Measurements from ENCODE around the gene ST3GAL5.

DNA sequence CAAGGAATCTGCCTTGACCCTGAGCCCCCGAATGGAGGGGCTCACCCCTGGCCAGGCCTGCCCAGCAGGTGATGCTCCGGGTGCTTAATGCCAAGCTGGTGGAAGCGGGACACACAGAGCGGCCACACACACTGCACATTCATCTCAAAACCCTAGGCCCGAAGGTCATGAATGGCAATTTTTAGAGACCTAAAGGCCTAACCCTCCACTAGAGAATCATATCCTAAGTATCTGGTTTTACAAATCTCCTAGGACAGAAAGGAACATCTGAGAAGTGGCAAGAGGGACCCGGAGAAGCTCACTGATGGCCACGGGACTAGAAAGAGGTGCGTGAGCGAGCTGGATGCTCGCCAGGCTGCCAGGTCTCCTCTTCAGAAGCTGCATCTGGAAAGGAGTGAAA lies 38.3 kb downstream of the ST3GAL5 start:
- TF ChIP-seq, protein P1, sequence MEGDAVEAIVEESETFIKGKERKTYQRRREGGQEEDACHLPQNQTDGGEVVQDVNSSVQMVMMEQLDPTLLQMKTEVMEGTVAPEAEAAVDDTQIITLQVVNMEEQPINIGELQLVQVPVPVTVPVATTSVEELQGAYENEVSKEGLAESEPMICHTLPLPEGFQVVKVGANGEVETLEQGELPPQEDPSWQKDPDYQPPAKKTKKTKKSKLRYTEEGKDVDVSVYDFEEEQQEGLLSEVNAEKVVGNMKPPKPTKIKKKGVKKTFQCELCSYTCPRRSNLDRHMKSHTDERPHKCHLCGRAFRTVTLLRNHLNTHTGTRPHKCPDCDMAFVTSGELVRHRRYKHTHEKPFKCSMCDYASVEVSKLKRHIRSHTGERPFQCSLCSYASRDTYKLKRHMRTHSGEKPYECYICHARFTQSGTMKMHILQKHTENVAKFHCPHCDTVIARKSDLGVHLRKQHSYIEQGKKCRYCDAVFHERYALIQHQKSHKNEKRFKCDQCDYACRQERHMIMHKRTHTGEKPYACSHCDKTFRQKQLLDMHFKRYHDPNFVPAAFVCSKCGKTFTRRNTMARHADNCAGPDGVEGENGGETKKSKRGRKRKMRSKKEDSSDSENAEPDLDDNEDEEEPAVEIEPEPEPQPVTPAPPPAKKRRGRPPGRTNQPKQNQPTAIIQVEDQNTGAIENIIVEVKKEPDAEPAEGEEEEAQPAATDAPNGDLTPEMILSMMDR (IDR thresholded peaks at IDR 0.05 in 4 of 5, conservative IDR thresholded peaks at IDR 0.05 in 1 of 5): no peak
- TF ChIP-seq POLR2A (IDR thresholded peaks at IDR 0.05): no peak
